GM12891 (cell line): ENCODE results near the gene COA1.
"Not testable (repeated sequence)": the region's sequence is repeated elsewhere in the genome, so short reads cannot be mapped to it uniquely, and the experiment has no call there.

Experiments
- DNase-seq: peaks from one replicate; pipeline ENCODE4 v3.0.0; 2011; ENCODE audit warnings: low spot score; ENCODE audit not compliant: insufficient read length
- FAIRE-seq: peaks from 2 replicates; lab custom pipeline; 2011; peaks lifted over from hg19 to GRCh38; lab: Jason Lieb, UNC
- PAX5 ChIP-seq: IDR thresholded peaks from 2 replicates; pipeline ENCODE4 v1.6.1; 2011; ENCODE audit warnings: low read length, moderate library complexity, mild to moderate bottlenecking; ENCODE audit not compliant: insufficient read depth, severe bottlenecking
- POLR2A ChIP-seq: IDR thresholded peaks from 2 replicates; pipeline ENCODE4 v1.6.1; 2011; ENCODE audit warnings: low read depth, low read length, control low read depth
- POLR2AphosphoS5 ChIP-seq: IDR thresholded peaks from 2 replicates; pipeline ENCODE4 v1.6.1; 2011; ENCODE audit warnings: low read depth, low read length, control low read depth
- POU2F2 ChIP-seq: IDR thresholded peaks from 2 replicates; pipeline ENCODE4 v1.6.1; 2011; ENCODE audit warnings: low read depth, mild to moderate bottlenecking, control low read depth, low read length, moderate library complexity
- SPI1 ChIP-seq: IDR thresholded peaks from 2 replicates; pipeline ENCODE4 v1.6.1; 2011; ENCODE audit warnings: low read depth, low read length, control low read depth
- TAF1 ChIP-seq: IDR thresholded peaks from 2 replicates; pipeline ENCODE4 v1.6.1; 2011; ENCODE audit warnings: low read depth, low read length, control low read depth

Gene COA1

GRCh38 chr7:43632746-43633145, 96.6 kb downstream of the COA1 start:
- FAIRE-seq = no peak
- TF ChIP-seq POLR2AphosphoS5 (no peak; the same call in 1 of the 2 replicates), SPI1 (no peak), TAF1 (no peak), PAX5 (no peak), POU2F2 (no peak), POLR2A (no peak)
- no peak for DNase-seq

GRCh38 chr7:43631559-43631958, 97.8 kb downstream of the COA1 start:
- no peak for DNase-seq
- no peak for FAIRE-seq
- no peak for TF ChIP-seq TAF1
- TF ChIP-seq POU2F2 = no peak
- no peak for TF ChIP-seq PAX5
- no peak for TF ChIP-seq POLR2AphosphoS5
- no peak; the same call in 1 of the 2 replicates for TF ChIP-seq POLR2A
- no peak for TF ChIP-seq SPI1

- FAIRE-seq = no peak
- DNase-seq = no peak
- TF ChIP-seq PAX5 = no peak
- no peak for TF ChIP-seq TAF1
These were observed 98.8 kb downstream of the COA1 start for GRCh38 chr7:43630482-43630881.

GRCh38 chr7:43629857-43630256, 99.5 kb downstream of the COA1 start:
- no peak for FAIRE-seq
- TF ChIP-seq PAX5 (no peak), SPI1 (no peak), POU2F2 (no peak), POLR2AphosphoS5 (no peak), POLR2A (no peak), TAF1 (no peak)
- no peak for DNase-seq

DNA sequence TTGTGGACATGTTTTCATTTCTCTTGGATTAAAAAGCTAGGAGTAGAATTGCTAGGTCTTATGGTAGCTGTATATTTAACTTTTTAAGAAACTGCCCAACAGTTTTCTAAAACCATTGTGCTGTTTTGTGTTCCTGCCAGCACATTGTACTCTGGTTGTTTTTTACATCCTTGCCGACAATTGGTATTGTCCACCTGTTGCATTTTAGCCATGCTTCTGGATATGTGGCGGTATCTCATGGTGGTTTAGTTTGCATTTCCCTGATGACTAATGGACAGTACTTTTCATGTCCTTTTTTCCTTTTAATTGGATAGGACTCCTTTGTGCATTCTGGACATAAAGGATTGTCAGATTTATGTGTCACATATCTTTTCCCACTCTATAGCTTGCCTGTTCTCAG, 100.9 kb downstream of the COA1 start:
- TF ChIP-seq PAX5 (no peak), POU2F2 (no peak), SPI1 (no peak), TAF1 (no peak), POLR2A (no peak), POLR2AphosphoS5 (no peak; the same call in 1 of the 2 replicates)
- DNase-seq (no peak), FAIRE-seq (no peak)

- peak; percentile 81 for FAIRE-seq
- not testable (repeated sequence) for DNase-seq
- TF ChIP-seq POLR2AphosphoS5 (peak; percentile 47; the same call in 1 of the 2 replicates), POLR2A (peak; percentile 19; the same call in 1 of the 2 replicates)
These were observed 101.5 kb downstream of the COA1 start for GRCh38 chr7:43627798-43628197.

GRCh38 chr7:43626695-43627094, 102.6 kb downstream of the COA1 start:
- FAIRE-seq = no peak
- no peak for DNase-seq
- TF ChIP-seq POLR2AphosphoS5 (no peak; the same call in 1 of the 2 replicates), PAX5 (no peak), POU2F2 (no peak)

DNA sequence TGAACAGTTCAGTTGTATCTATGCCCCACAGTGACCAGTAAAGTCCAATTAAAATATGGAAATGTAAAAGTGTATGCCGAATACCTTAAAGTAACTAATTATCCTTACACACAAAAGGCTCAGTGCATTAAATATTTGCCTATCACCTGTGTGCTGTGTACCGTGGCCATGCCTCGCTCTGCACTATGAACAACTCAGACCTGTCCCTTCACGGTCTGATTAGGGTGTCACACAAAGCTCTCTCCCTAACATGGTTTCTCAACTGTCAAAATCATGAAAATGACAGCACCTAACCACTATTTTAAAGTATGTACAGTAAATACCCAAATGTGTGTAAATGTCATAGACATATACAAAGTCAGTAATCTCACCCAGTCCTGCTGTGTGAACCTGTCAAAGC, 103.3 kb downstream of the COA1 start:
- no peak for DNase-seq
- TF ChIP-seq PAX5 (no peak), POU2F2 (no peak), POLR2A (no peak), POLR2AphosphoS5 (no peak), SPI1 (no peak), TAF1 (no peak)
- FAIRE-seq = peak; percentile 89

DNA sequence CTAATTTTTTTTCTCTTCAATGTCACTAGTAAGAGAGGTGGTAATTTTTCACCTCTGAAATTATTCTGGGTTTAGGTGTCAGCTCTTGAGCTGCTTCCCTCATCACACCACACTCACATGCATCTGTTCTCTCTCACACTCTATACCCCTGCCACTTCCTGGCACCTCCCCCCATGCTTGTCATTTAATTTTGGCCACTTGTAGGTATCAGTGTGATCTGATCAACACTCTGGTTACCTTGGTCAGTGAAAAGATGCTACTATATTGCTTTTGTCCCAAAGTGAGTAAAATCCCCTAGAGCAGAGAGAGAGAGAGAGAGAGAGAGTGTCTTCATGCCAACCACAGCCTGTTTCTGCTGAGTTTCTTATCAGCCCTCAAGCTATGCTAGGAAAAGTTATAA, 103.9 kb downstream of the COA1 start:
- TF ChIP-seq SPI1 = no peak
- 0 out of 2 replicates have a peak, but pooled peaks have one; percentile 28 for TF ChIP-seq POU2F2
- TF ChIP-seq POLR2A = no peak; the same call in none of the 2 replicates
- no peak for TF ChIP-seq PAX5
- TF ChIP-seq POLR2AphosphoS5 = peak; percentile 23; the same call in 1 of the 2 replicates
- peak; percentile 92 for FAIRE-seq
- no peak for DNase-seq

DNA sequence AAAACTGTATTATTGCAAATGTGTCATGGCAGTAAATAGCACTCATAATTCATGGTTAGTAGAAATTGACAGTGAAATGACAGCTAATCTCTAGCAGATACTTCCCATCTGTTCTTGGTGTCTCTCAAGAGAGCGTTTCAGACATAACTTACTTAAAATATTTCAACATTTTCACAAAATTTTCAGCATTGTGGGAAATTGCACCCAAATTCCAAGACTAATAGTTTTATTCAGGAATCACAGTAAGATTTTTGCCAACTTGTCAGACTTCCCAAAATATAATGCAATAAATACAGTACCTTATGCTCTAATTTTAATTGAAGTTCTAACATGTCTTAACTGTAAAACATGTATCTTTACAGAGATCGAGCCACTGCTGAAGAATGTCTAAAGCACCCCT, 105.2 kb downstream of the COA1 start:
- FAIRE-seq (no peak), DNase-seq (no peak)
- TF ChIP-seq SPI1 = no peak
- no peak for TF ChIP-seq POU2F2
- no peak for TF ChIP-seq POLR2A
- no peak for TF ChIP-seq POLR2AphosphoS5
- TF ChIP-seq PAX5 = no peak
- no peak for TF ChIP-seq TAF1
